Raji (cell line): Measurements from ENCODE around the gene PAX5.

ENCODE experiments used
- POLR2A ChIP-seq: IDR thresholded peaks from 2 replicates; pipeline ENCODE4 v1.6.1; 2011; ENCODE audit warnings: low read depth, low read length, control low read depth; ENCODE audit not compliant: insufficient read depth

PAX5 gene

GRCh38 chr9:36871606-36872005, 162.5 kb downstream of the PAX5 start:
- no peak for TF ChIP-seq POLR2A

GRCh38 chr9:36870960-36871359, 163.1 kb downstream of the PAX5 start:
- TF ChIP-seq POLR2A, result no peak

- no peak for TF ChIP-seq POLR2A
Observed at GRCh38 chr9:36868586-36869282, 165.3 kb downstream of the PAX5 start.

GRCh38 chr9:36867672-36868471, 166.2 kb downstream of the PAX5 start:
- no peak for TF ChIP-seq POLR2A

- TF ChIP-seq POLR2A, result no peak
Observed at GRCh38 chr9:36867241-36867640, 166.8 kb downstream of the PAX5 start.

- no peak for TF ChIP-seq POLR2A
Observed at GRCh38 chr9:36866840-36867239, 167.2 kb downstream of the PAX5 start.

GRCh38 chr9:36865731-36866635, 168.1 kb downstream of the PAX5 start:
- TF ChIP-seq POLR2A, result no peak

- no peak for TF ChIP-seq POLR2A
Observed at GRCh38 chr9:36864491-36865410, 169.3 kb downstream of the PAX5 start.

- no peak for TF ChIP-seq POLR2A
Observed at GRCh38 chr9:36862206-36863145, 171.6 kb downstream of the PAX5 start.

GRCh38 chr9:36861528-36862205, 172.4 kb downstream of the PAX5 start:
- no peak for TF ChIP-seq POLR2A

GRCh38 chr9:36858805-36859375, 175.2 kb downstream of the PAX5 start:
- TF ChIP-seq POLR2A, result no peak
